Prostate gland (tissue), 2 donors: ENCODE results near the gene SMARCE1. TPM values are rescaled to one million over a fixed set of nuclear protein-coding genes. Genes with fewer than 3 reads are reported as not detected.
"Not testable (repeated sequence)": the region's sequence is repeated elsewhere in the genome, so short reads cannot be mapped to it uniquely, and the experiment has no call there.

Experiments
- DNase-seq: peaks from one replicate; pipeline ENCODE4 v3.0.0-alpha.2; 2019; ENCODE audit warnings: low spot score
- H3K27ac ChIP-seq, 2 donors: fragments of 200-600 bp; sonication (generic); 2 replicates each; pipeline ENCODE4 v1.5.1; 2017 to 2019
- H3K27me3 ChIP-seq: fragments of 200-600 bp; sonication (generic); replicated peaks from 2 replicates; pipeline ENCODE4 v1.5.1; 2019; ENCODE audit not compliant: insufficient read depth
- H3K36me3 ChIP-seq, 2 donors: fragments of 200-600 bp; sonication (generic); 1 replicate in 1 of 2; 2 replicates in 1 of 2; pipeline versions ENCODE4 v1.5.1 to v1.8.1; 2017 to 2019
- H3K4me1 ChIP-seq: fragments of 200-600 bp; sonication (generic); replicated peaks from 2 replicates; pipeline ENCODE4 v1.5.1; 2019
- H3K4me3 ChIP-seq, 2 donors: fragments of 200-600 bp; sonication (generic); 2 replicates each; pipeline ENCODE4 v1.5.1; 2017 to 2019
- H3K9me3 ChIP-seq: fragments of 200-600 bp; sonication (generic); 2 replicates; pipeline ENCODE4 v1.5.1; 2017
- POLR2A ChIP-seq: fragments of 450-650 bp; IDR thresholded peaks from one replicate; pipeline ENCODE4 v1.6.1; 2016; ENCODE audit warnings: antibody characterized with exemption, mild to moderate bottlenecking
- POLR2AphosphoS5 ChIP-seq: sonication (generic); formaldehyde crosslinking; IDR thresholded peaks from one replicate; pipeline ENCODE4 v1.6.1; 2017; ENCODE audit warnings: antibody characterized with exemption
- WGBS: methylation state at CpG from one replicate; pipeline ENCODE4 v1.1.5; 2018; 5-methylcytosine and 5-hydroxymethylcytosine counted together
- intact Hi-C: fragments of 100-400 bp; cut with DNase I; formaldehyde crosslinking; loops from one replicate; pipeline ENCODE4 v1.14.2; 2022
- total RNA-seq, 2 donors: library from RNA; depleted of rRNA; stranded (reverse); fragments of >200 nt; gene quantifications; one replicate each; pipeline ENCODE4 v1.1.0, GENCODE V29; 2016
- TF ChIP-seq, protein P1 (sequence below), 4 experiments: fragments of 200-600 bp in 2 of 4; fragments of 450-650 bp in 2 of 4; sonication (generic) in 2 of 4; IDR thresholded peaks; 1 replicate in 3 of 4; 2 replicates in 1 of 4; pipeline ENCODE4 v1.5.1; 2016 to 2019; ENCODE audit warnings: antibody characterized with exemption in 4 of 4, mild to moderate bottlenecking in 2 of 4, moderate library complexity in 2 of 4

Gene SMARCE1
- total RNA-seq, 2 donors from 2014 or later, result 65.7 to 82.0 TPM

DNA sequence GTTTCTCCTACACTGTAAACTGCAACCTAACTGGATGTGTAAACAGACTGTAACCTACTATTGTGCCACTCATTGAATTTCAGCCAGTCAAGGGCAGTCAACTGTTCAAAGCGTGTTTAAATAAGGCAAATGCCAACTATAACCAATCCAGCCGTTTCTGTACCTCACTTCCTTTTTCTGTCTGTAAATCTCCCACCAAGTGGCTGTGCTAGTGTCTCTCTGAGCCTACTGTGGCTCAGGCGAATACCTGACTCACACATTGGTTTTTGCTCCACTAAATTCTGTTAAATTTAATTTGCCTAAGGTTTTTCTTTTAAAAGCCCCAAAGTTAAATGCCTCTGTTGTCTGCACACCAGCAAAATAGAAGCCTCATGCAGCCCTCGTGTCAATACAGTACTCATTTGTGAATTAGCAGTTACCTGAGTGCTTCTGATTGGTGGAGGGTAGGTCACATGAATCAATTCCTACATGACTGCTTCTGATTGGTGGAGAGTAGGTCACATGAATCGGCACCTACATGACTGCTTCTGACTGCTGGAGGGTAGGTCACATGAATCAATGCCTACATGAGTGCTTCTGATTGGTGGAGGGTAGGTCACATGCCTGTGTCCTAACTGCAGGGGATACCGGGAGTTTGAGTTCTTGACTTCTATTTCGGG, 51.2 kb downstream of the SMARCE1 start:
- WGBS, result 76% methylated on average over 7 of the region's 7 CpGs
- H3K36me3 ChIP-seq, result no peaks in the 10 kb centered on the region
- H3K27me3 ChIP-seq, result no peaks in the 10 kb centered on the region
- intact Hi-C loops, result no loop called here
- no peaks in the 10 kb centered on the region for H3K9me3 ChIP-seq
- H3K4me1 ChIP-seq, result no peaks in the 10 kb centered on the region
- DNase-seq, result no peak
- no peak overlapping the region for H3K4me3 ChIP-seq
- TF ChIP-seq POLR2AphosphoS5, result peak; percentile 42
- no peak for TF ChIP-seq POLR2A
- TF ChIP-seq, protein P1, sequence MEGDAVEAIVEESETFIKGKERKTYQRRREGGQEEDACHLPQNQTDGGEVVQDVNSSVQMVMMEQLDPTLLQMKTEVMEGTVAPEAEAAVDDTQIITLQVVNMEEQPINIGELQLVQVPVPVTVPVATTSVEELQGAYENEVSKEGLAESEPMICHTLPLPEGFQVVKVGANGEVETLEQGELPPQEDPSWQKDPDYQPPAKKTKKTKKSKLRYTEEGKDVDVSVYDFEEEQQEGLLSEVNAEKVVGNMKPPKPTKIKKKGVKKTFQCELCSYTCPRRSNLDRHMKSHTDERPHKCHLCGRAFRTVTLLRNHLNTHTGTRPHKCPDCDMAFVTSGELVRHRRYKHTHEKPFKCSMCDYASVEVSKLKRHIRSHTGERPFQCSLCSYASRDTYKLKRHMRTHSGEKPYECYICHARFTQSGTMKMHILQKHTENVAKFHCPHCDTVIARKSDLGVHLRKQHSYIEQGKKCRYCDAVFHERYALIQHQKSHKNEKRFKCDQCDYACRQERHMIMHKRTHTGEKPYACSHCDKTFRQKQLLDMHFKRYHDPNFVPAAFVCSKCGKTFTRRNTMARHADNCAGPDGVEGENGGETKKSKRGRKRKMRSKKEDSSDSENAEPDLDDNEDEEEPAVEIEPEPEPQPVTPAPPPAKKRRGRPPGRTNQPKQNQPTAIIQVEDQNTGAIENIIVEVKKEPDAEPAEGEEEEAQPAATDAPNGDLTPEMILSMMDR (IDR thresholded peaks at IDR 0.05), result no peak
- no peak overlapping the region for H3K27ac ChIP-seq

DNA sequence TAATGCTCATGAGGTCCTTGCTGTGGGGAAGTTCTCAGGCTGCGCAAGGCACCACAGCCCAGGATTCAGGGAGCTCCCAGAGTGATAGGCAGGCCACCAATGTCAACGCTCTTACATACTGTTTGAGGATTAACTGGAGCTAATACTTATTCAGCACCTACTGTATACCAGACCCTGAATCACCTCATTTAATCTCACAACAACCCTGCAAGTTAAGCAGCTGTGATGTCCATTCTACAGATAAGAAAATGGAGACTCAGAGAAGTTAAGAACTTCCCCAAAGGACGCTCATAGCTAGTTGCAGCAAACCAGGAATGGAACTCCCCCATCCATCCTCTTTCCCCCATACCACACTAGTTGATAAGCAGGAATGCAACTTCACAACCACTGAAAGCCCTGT, 56.9 kb downstream of the SMARCE1 start:
- WGBS, result 94% methylated on average over 3 of the region's 3 CpGs
- intact Hi-C loops, result no loop called here
- no peak overlapping the region for H3K27ac ChIP-seq
- H3K36me3 ChIP-seq, result no peaks in the 10 kb centered on the region
- no peaks in the 10 kb centered on the region for H3K9me3 ChIP-seq
- no peak for DNase-seq
- TF ChIP-seq POLR2AphosphoS5, result no peak
- TF ChIP-seq, protein P1 (IDR thresholded peaks at IDR 0.05), result no peak
- no peak for TF ChIP-seq POLR2A
- no peaks in the 10 kb centered on the region for H3K4me1 ChIP-seq
- H3K4me3 ChIP-seq, result no peak overlapping the region
- no peaks in the 10 kb centered on the region for H3K27me3 ChIP-seq

- no peak overlapping the region for H3K27ac ChIP-seq
- intact Hi-C loops, result no loop called here
- no peak for TF ChIP-seq POLR2AphosphoS5
- TF ChIP-seq, protein P1 (IDR thresholded peaks at IDR 0.05), result no peak
- TF ChIP-seq POLR2A, result no peak
- no peaks in the 10 kb centered on the region for H3K27me3 ChIP-seq
- WGBS, result 88% methylated on average over 2 of the region's 2 CpGs
- H3K9me3 ChIP-seq, result no peaks in the 10 kb centered on the region
- DNase-seq, result no peak
- H3K4me3 ChIP-seq, result no peak overlapping the region
- H3K36me3 ChIP-seq, result no peaks in the 10 kb centered on the region
- H3K4me1 ChIP-seq, result no peaks in the 10 kb centered on the region
These were observed 59.1 kb downstream of the SMARCE1 start for GRCh38 chr17:40588552-40588951.

- DNase-seq, intact Hi-C loops, H3K36me3 ChIP-seq, H3K9me3 ChIP-seq, H3K27ac ChIP-seq, H3K27me3 ChIP-seq, H3K4me1 ChIP-seq, H3K4me3 ChIP-seq: not testable (repeated sequence)
- 80% methylated on average over 3 of the region's 3 CpGs for WGBS
These were observed 61.4 kb downstream of the SMARCE1 start for GRCh38 chr17:40586264-40586663.

GRCh38 chr17:40584950-40585349, 62.7 kb downstream of the SMARCE1 start:
- H3K36me3 ChIP-seq, DNase-seq, H3K4me1 ChIP-seq, H3K27me3 ChIP-seq, H3K4me3 ChIP-seq, H3K27ac ChIP-seq, H3K9me3 ChIP-seq, intact Hi-C loops: not testable (repeated sequence)
- WGBS, result 60% methylated on average over 2 of the region's 2 CpGs

- Histone ChIP-seq H3K27ac (peak overlapping the region in 1 of 2 donors; percentile 40), H3K27me3 (no peaks in the 10 kb centered on the region), H3K4me3 (no peak overlapping the region), H3K36me3 (no peaks in the 10 kb centered on the region), H3K9me3 (no peaks in the 10 kb centered on the region), H3K4me1 (no peaks in the 10 kb centered on the region)
- peak; percentile 83 for DNase-seq
- WGBS, result 25% methylated on average over 11 of the region's 11 CpGs
- intact Hi-C loops, result no loop called here
- TF ChIP-seq POLR2AphosphoS5, result peak; percentile 81
- TF ChIP-seq, protein P1 (IDR thresholded peaks at IDR 0.05), result no peak
These were observed 65.2 kb downstream of the SMARCE1 start for GRCh38 chr17:40582328-40582901.
